Measurements from ENCODE around the gene MZB1.

- no peak for TF ChIP-seq CTCF (IDR thresholded peaks at IDR 0.05)
- TF ChIP-seq POLR2A (IDR thresholded peaks at IDR 0.05), result no peak
These were observed 25.2 kb downstream of the MZB1 start for GRCh38 chr5:139364466-139364865.
